Activated T-cell treated with anti-CD3 and anti-CD28 coated beads, Interleukin-2, amount 50 U/mL, for 24 hours (primary cell): ENCODE measurements around the gene TBC1D14.
A peak's percentile ranks its signal among the peaks of the same experiment; 100 is the strongest.

Experiments used
- DNase-seq: peaks from one replicate; pipeline ENCODE4 v3.0.0-alpha.2; 2020
- H3K27ac Mint-ChIP-seq: 2 replicates; pipeline ENCODE4 v1.8.0; 2020; ENCODE audit warnings: mild to moderate bottlenecking, mixed read lengths
- H3K27me3 Mint-ChIP-seq: 2 replicates; pipeline ENCODE4 v1.8.0; 2020; ENCODE audit warnings: mixed read lengths
- H3K36me3 Mint-ChIP-seq: 2 replicates; pipeline ENCODE4 v1.8.0; 2020; ENCODE audit warnings: low read depth, mixed read lengths
- H3K4me1 Mint-ChIP-seq: 2 replicates; pipeline ENCODE4 v1.8.0; 2020; ENCODE audit warnings: low read depth, mixed read lengths
- H3K4me3 Mint-ChIP-seq: 2 replicates; pipeline ENCODE4 v1.8.0; 2020; ENCODE audit warnings: mild to moderate bottlenecking, moderate library complexity, mixed read lengths
- H3K9me3 Mint-ChIP-seq: 2 replicates; pipeline ENCODE4 v1.8.0; 2020; ENCODE audit warnings: mixed read lengths

The TBC1D14 gene

DNA sequence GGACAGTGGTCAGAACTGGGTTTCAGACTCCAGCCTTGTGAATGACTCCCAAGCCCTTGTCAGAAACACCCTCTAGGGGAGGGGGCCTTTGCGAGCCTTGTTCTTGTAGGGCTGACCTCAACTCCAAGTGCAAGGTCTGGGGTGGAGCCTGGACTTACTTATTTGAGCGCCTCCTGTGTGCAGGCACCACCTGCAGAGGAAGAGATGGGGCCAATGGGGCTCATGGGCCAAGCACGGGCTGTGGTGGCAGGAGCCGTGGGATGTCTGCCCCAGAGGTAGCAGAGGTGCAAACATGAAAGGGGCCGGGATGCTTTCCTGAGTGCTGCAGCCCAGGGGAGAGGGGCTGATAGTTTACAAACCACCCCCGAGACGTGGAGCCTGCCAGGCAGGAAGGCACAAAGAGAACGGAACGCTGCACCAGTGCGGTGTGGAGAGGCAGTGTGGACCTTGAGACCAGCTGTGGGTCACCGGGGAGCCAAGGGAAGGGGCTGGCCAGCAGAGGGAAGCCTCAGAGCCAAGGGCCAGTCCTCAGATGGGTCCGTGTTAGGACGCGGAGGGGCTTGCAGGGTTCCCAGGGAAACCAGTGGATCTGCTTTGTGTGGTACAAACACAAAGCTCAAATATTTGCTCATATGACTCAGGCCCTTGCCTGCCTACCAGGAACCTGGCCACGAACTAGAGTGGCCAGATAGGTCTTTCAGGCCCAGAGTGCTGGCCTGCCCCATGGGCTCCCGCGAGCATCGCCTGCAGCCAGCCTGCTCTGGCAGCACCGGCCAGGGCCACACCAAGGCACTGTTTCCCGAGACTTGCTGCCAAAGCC lies 124.8 kb downstream of the TBC1D14 start:
- H3K4me1 Mint-ChIP-seq: peaks cover 3% of the 10 kb centered on the region
- H3K9me3 Mint-ChIP-seq: no peaks in the 10 kb centered on the region
- peaks cover 35% of the 10 kb centered on the region for H3K36me3 Mint-ChIP-seq
- H3K27ac Mint-ChIP-seq: no peak overlapping the region
- DNase-seq: no peak
- no peaks in the 10 kb centered on the region for H3K27me3 Mint-ChIP-seq
- H3K4me3 Mint-ChIP-seq: no peak overlapping the region

DNA sequence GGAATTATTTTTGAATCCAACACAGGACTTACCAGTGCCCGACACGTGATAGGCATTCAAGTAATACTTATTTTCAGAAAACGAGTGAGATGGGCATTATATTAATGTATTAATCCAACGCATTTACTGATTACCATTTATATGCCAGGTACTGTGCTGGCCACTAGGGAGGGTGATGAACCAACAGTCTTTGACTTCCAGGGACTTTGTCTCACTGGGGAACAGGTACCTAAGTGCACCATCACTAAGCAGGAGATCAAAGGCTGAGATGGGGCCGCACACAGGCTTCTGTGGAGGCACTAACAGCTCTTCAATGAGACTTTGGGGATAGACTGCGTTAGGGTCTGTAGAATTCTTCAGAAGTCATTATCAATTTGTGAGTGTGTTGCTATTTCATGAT lies 127.8 kb downstream of the TBC1D14 start:
- H3K4me1 Mint-ChIP-seq: peaks cover 14% of the 10 kb centered on the region
- no peak overlapping the region for H3K27ac Mint-ChIP-seq
- H3K4me3 Mint-ChIP-seq: no peak overlapping the region
- no peaks in the 10 kb centered on the region for H3K9me3 Mint-ChIP-seq
- no peaks in the 10 kb centered on the region for H3K27me3 Mint-ChIP-seq
- no peak for DNase-seq
- peaks cover 5% of the 10 kb centered on the region for H3K36me3 Mint-ChIP-seq

DNA sequence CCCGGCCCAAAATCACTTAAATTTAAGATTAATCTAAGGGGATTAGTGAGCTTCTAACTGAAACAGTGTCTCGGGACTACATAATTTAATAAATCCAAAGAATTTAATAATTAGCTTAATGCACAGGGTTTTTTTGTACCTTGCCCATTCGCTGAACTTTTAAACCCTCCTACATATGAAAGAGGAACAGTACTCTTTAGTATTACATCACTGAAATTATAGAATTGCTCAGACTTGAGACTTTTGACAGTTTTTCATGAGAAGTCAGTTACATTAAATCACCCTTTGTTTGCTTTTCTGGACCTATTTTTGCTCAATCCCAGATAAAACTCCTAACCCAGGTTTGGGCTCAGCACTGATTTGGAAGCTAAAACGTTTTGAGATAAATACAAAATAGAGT lies 131.1 kb downstream of the TBC1D14 start:
- H3K27me3 Mint-ChIP-seq: no peaks in the 10 kb centered on the region
- no peak overlapping the region for H3K27ac Mint-ChIP-seq
- peaks cover 17% of the 10 kb centered on the region for H3K36me3 Mint-ChIP-seq
- DNase-seq: no peak
- no peak overlapping the region for H3K4me3 Mint-ChIP-seq
- H3K4me1 Mint-ChIP-seq: peaks cover 33% of the 10 kb centered on the region
- no peaks in the 10 kb centered on the region for H3K9me3 Mint-ChIP-seq

- Mint-ChIP-seq H3K9me3 (no peaks in the 10 kb centered on the region), H3K36me3 (peaks cover 18% of the 10 kb centered on the region), H3K4me1 (peaks cover 38% of the 10 kb centered on the region), H3K4me3 (peak overlapping the region; percentile 85), H3K27me3 (no peaks in the 10 kb centered on the region), H3K27ac (no peak overlapping the region)
- DNase-seq: no peak
Measured at GRCh38 chr4:7041246-7041645, 131.6 kb downstream of the TBC1D14 start.

DNA sequence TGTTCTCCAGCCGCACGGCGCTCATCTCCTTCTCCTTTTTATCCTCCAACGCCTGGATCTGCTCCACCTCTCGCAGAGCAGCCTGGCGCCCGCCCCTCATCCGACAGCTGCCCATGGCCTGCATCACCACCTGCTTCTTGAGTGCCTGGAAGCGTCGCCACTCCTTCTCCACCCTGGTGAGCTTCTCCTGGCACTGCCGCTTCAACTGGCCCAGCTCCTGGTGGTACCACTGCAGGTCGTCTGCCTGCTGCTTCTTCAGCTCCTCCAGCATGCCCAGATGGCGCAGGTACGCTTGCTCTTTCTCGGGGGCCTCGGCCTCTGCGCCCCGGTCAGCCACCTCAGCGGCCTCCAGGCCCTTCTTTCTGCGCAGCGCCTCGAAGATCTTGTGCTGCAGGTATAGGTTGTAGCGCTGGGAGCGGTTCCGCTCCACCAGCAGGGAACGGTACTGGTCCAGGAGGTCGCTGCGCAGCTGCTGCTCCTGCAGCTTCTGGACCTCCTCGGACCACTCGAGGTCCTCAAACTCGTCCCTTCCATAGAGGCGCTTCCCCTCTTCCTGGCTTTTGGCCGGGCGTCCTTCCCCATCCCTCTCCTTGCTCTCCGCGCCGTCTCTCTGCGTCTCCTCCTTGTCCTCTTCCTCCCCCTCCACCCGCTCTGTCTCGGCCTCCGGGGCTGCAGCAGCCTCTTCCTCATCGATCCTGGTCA lies 132.3 kb downstream of the TBC1D14 start:
- Mint-ChIP-seq H3K27me3 (no peaks in the 10 kb centered on the region), H3K36me3 (peaks cover 18% of the 10 kb centered on the region), H3K4me1 (peaks cover 43% of the 10 kb centered on the region), H3K4me3 (peak overlapping the region; percentile 85), H3K27ac (peak overlapping the region; percentile 44), H3K9me3 (no peaks in the 10 kb centered on the region)
- no peak for DNase-seq

- DNase-seq: peak; percentile 97
- H3K27me3 Mint-ChIP-seq: no peaks in the 10 kb centered on the region
- no peaks in the 10 kb centered on the region for H3K9me3 Mint-ChIP-seq
- peak overlapping the region; percentile 87 for H3K27ac Mint-ChIP-seq
- peak overlapping the region; percentile 85 for H3K4me3 Mint-ChIP-seq
- peaks cover 23% of the 10 kb centered on the region for H3K36me3 Mint-ChIP-seq
- peaks cover 50% of the 10 kb centered on the region for H3K4me1 Mint-ChIP-seq
Measured at GRCh38 chr4:7042503-7043283, 133.1 kb downstream of the TBC1D14 start.

DNA sequence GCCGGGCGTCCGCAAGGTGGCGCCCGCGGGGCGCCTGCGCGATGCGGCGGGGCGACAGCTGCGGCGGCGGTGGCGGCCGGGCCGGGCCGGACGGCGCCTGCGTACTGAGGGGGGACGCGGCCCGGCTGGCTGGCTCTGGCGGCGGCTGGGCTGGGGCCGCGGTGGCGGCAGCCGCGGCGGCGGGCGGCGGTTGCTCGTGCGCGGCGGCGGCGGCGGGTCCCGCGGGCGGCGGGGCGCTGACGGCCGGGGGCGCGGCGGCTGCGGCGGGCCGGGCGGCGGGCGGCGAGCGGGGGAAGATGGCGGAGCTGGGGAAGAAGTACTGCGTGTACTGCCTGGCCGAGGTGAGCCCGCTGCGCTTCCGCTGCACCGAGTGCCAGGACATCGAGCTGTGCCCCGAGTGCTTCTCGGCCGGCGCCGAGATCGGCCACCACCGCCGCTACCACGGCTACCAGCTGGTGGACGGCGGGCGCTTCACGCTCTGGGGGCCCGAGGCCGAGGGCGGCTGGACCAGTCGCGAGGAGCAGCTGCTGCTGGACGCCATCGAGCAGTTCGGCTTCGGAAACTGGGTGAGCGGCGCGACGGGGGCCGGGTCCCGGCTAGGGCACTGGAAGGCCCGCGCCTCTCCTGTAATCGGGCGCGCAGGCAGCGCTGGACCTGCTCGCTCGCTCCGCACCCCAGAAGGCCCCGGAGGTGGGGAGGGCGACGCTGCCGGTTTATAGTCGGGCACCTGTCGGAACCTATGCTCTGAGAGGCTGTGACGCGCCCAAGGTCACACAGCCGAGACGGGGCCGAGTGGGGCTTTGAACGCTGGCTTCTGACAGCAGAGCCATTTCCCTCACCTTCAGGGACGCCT lies 133.9 kb downstream of the TBC1D14 start, which contains the start of gene TADA2B:
TSS of gene TADA2B (plus strand) at position 89 of the 853 bp plus-strand sequence. CDS start at position 297, 208 bp downstream.
- Mint-ChIP-seq H3K36me3 (peaks cover 23% of the 10 kb centered on the region), H3K9me3 (no peaks in the 10 kb centered on the region), H3K27ac (peak within 1 kb of the TSS; percentile 87), H3K4me3 (peak within 1 kb of the TSS; percentile 89), H3K4me1 (peaks cover 54% of the 10 kb centered on the region), H3K27me3 (no peaks in the 10 kb centered on the region)
- peak; percentile 81 for DNase-seq

DNA sequence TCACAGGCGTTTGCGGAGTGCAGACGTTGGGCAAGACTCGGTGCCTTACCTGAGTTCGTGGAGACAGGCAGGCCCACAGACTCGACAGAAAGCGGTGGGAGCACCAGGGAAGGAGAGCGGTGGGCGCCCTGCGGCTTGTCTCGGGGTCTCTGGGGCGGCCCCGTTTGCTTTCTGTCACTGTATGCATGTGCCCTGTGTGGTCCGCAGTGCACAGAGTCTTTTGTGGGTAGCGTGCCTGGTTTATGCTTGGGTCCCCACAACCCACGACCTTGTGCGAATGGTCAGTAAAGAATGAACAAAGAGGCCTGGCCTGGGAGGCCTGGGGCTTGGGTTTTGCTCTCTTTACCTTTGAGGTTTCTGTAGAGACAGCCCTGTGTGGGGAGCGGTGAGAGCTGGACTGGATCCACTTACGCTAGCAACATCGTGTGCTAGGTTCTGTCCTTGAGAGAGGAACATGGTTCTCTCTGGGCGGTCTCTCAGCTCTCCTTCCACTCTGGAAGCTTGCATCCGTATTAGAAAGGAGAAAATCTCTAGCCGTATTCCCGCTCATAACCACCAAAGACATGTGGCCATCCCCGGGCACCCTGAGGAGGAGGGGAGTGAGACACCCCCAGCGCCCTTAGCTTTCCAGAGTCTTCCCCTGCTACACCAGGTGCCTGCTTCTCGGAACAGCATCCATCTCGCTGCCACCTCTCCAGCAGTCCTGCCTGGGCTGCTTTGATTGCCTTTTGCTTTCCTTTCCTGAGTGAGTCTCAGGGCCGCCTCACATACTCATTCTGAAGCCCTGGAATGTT lies 134.7 kb downstream of the TBC1D14 start:
- peaks cover 60% of the 10 kb centered on the region for H3K4me1 Mint-ChIP-seq
- DNase-seq: no peak
- peaks cover 29% of the 10 kb centered on the region for H3K36me3 Mint-ChIP-seq
- H3K27me3 Mint-ChIP-seq: no peaks in the 10 kb centered on the region
- no peaks in the 10 kb centered on the region for H3K9me3 Mint-ChIP-seq
- peak overlapping the region; percentile 72 for H3K27ac Mint-ChIP-seq
- H3K4me3 Mint-ChIP-seq: peak overlapping the region; percentile 89

DNA sequence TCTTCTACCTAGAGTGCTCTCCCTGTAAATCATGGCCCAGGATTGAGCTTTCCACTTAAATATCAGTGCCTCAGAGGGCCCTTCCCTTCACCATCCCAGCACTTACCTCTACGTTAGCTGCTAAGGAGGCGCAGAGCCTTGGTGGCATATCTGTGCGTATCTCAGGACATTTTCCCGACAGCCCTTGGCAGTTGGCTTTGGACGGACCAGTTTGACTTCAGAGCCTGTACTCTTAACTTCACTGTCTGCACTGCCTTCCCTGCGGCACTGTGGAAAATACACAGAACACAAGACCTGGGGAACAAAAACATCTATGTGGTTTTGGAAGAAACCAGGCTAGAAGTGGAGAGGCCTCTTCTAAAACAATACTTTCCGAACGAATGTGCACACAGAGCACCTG lies 135.9 kb downstream of the TBC1D14 start:
- peak overlapping the region; percentile 89 for H3K4me3 Mint-ChIP-seq
- H3K27me3 Mint-ChIP-seq: no peaks in the 10 kb centered on the region
- H3K36me3 Mint-ChIP-seq: peaks cover 32% of the 10 kb centered on the region
- DNase-seq: no peak
- H3K9me3 Mint-ChIP-seq: no peaks in the 10 kb centered on the region
- H3K27ac Mint-ChIP-seq: peak overlapping the region; percentile 72
- H3K4me1 Mint-ChIP-seq: peaks cover 69% of the 10 kb centered on the region

DNA sequence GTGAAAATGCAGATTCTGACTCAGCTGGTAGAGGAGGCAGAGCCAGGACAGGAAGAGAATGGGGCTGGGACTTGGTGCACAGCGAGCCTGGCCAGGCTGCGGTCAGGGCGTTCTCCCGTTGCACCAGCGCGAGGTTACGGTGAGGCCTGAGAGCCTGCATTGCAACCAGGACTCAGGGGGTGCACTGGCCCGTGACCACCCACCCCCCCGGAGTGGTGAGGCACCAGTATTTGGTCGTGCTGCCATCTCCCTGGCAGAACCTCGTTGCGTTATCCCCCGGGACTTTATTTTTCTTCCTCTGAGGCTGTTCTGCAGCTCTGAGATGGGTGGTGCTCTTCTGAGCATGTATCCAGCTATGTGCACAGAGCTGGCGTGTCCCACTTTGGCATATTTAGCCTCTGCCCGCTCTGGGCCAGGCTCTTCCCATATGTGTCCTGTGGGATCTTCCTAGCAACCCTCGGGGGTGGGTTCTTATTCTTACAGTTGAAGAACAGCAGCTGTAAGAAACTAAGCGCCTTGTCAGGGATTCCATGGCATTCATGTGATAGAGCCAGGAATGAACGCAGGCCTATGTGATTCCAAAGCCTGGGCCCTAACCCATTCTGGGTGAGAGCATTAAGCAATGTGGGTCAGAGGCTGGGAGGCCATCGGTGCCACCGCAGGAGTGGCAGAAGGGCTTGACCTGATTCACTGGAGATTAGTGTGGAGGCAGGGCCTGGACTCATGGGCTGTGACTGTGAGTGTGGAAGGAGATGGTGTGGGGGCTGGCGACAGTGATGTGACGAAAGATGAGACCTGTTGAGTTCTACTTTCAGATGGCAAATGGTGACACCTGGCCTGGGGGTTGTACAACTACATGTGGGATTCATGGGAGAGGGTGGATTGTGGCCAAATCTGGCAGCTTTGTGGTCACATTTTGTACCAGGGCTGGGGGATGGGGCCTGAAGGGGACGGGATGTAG lies 136.6 kb downstream of the TBC1D14 start:
- H3K36me3 Mint-ChIP-seq: peaks cover 35% of the 10 kb centered on the region
- peaks cover 72% of the 10 kb centered on the region for H3K4me1 Mint-ChIP-seq
- no peaks in the 10 kb centered on the region for H3K9me3 Mint-ChIP-seq
- H3K27ac Mint-ChIP-seq: peak overlapping the region; percentile 72
- H3K4me3 Mint-ChIP-seq: peak overlapping the region; percentile 89
- DNase-seq: no peak
- H3K27me3 Mint-ChIP-seq: no peaks in the 10 kb centered on the region

- Mint-ChIP-seq H3K9me3 (no peaks in the 10 kb centered on the region), H3K36me3 (peaks cover 40% of the 10 kb centered on the region), H3K27me3 (no peaks in the 10 kb centered on the region), H3K4me1 (peaks cover 68% of the 10 kb centered on the region), H3K27ac (peak overlapping the region; percentile 72), H3K4me3 (no peak overlapping the region)
- DNase-seq: no peak
Measured at GRCh38 chr4:7046971-7047370, 137.3 kb downstream of the TBC1D14 start.

GRCh38 chr4:7048642-7049041 lies 139.0 kb downstream of the TBC1D14 start:
- Mint-ChIP-seq H3K4me1 (peaks cover 74% of the 10 kb centered on the region), H3K4me3 (no peak overlapping the region), H3K27ac (peak overlapping the region; percentile 74), H3K36me3 (peaks cover 46% of the 10 kb centered on the region), H3K9me3 (no peaks in the 10 kb centered on the region), H3K27me3 (no peaks in the 10 kb centered on the region)
- DNase-seq: no peak
